ENCODE data around the gene NOX3.
A peak's percentile ranks its signal among the peaks of the same experiment; 100 is the strongest.

The NOX3 gene

DNA sequence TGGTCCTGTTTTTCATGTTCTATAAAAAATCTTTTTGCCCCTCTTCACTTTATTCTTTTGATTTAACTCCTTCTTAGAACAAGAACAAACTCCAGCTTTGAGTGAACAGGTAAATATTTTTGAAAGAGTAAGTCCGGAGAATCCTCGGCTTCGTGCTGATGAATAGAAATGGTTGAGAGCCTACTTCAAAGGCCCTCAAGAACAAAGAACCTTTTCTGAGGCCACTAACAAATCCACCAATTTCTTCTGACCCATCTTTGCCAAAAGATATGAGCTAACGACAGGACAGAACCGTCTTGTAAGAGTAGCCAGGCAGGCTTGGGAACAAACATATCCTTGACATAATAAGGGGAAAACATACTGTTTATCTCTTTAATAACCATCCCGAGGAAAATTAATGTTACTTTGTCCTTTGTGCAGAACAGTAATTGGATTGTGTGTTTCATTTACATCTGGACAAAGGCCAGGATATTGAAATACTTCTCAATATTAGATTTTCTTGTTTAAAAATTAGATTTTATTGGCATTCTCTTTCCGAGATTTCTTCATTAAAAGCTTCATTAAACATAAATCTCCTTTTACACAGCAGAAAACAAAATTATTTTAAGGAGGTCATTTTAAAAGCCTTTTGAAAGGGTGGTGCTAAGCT lies 52.9 kb downstream of the NOX3 start:
- Histone ChIP-seq H3K4me3 (ENCODE audit: control insufficient read depth in 1 of 7, extremely low read depth in 1 of 7, insufficient read depth in 4 of 7, low read depth in 2 of 7, low read length in 6 of 7) (no peak overlapping the region), H3K9me3 (ENCODE audit: control extremely low read depth in 1 of 5, control insufficient read depth in 4 of 5, insufficient read depth in 2 of 5, low read depth in 1 of 5, low read length in 4 of 5) (no peaks in the 10 kb centered on the region), H3K27ac (ENCODE audit: insufficient read depth in 1 of 2, low read depth in 1 of 2, low read length in 2 of 2, poor library complexity in 1 of 2, severe bottlenecking in 2 of 2) (no peak overlapping the region), H3K36me3 (ENCODE audit: control insufficient read depth in 4 of 4, insufficient read depth in 4 of 4, low read length in 3 of 4) (no peaks in the 10 kb centered on the region), H3K27me3 (replicated peaks in 2 of 5; ENCODE audit: control insufficient read depth in 4 of 5, insufficient read depth in 5 of 5, low read length in 4 of 5) (no peaks in the 10 kb centered on the region), H3K4me1 (ENCODE audit: control extremely low read depth in 1 of 4, control insufficient read depth in 4 of 4, insufficient read depth in 4 of 4, low read length in 3 of 4) (peaks cover 0 to 7% (median 1%) of the 10 kb centered on the region in 4 experiments)
- WGBS (ENCODE audit: insufficient coverage): 100% methylated on average over 2 of the region's 7 CpGs
- DNase-seq: no peak
- POLR2A ChIA-PET: no interaction called here
- CTCF ChIA-PET: no interaction called here

GRCh38 chr6:155400654-155400965 lies 55.0 kb downstream of the NOX3 start:
- DNase-seq: no peak
- ChIA-PET CTCF (no interaction called here), POLR2A (interaction anchor here (1.0 kb wide), 1 partner anchor 14 kb away, joined by 4 read pairs; no protein-coding TSS in a partner anchor)
- Histone ChIP-seq H3K4me1 (ENCODE audit: control extremely low read depth in 1 of 4, control insufficient read depth in 4 of 4, insufficient read depth in 4 of 4, low read length in 3 of 4) (peaks cover 0 to 7% (median 0%) of the 10 kb centered on the region in 4 experiments), H3K9me3 (ENCODE audit: control extremely low read depth in 1 of 5, control insufficient read depth in 4 of 5, insufficient read depth in 2 of 5, low read depth in 1 of 5, low read length in 4 of 5) (no peaks in the 10 kb centered on the region), H3K36me3 (ENCODE audit: control insufficient read depth in 4 of 4, insufficient read depth in 4 of 4, low read length in 3 of 4) (no peaks in the 10 kb centered on the region), H3K4me3 (ENCODE audit: control insufficient read depth in 1 of 7, extremely low read depth in 1 of 7, insufficient read depth in 4 of 7, low read depth in 2 of 7, low read length in 6 of 7) (no peak overlapping the region), H3K27ac (ENCODE audit: insufficient read depth in 1 of 2, low read depth in 1 of 2, low read length in 2 of 2, poor library complexity in 1 of 2, severe bottlenecking in 2 of 2) (no peak overlapping the region), H3K27me3 (replicated peaks in 2 of 5; ENCODE audit: control insufficient read depth in 4 of 5, insufficient read depth in 5 of 5, low read length in 4 of 5) (no peaks in the 10 kb centered on the region)
- WGBS (ENCODE audit: insufficient coverage): 100% methylated on average over 1 of the region's 2 CpGs

GRCh38 chr6:155399745-155400653 lies 55.6 kb downstream of the NOX3 start:
- no peak for DNase-seq
- ChIA-PET POLR2A (interaction anchor here (0.7 to 1.0 kb wide), 2 partner anchors 13 to 56 kb away, joined by 3 to 4 read pairs; no protein-coding TSS in a partner anchor), CTCF (interaction anchor here (1.5 kb wide), 1 partner anchor 8 kb away, joined by 3 read pairs; no protein-coding TSS in a partner anchor)
- Histone ChIP-seq H3K36me3 (ENCODE audit: control insufficient read depth in 4 of 4, insufficient read depth in 4 of 4, low read length in 3 of 4) (no peaks in the 10 kb centered on the region), H3K9me3 (ENCODE audit: control extremely low read depth in 1 of 5, control insufficient read depth in 4 of 5, insufficient read depth in 2 of 5, low read depth in 1 of 5, low read length in 4 of 5) (no peaks in the 10 kb centered on the region), H3K4me3 (ENCODE audit: control insufficient read depth in 1 of 7, extremely low read depth in 1 of 7, insufficient read depth in 4 of 7, low read depth in 2 of 7, low read length in 6 of 7) (no peak overlapping the region), H3K27ac (ENCODE audit: insufficient read depth in 1 of 2, low read depth in 1 of 2, low read length in 2 of 2, poor library complexity in 1 of 2, severe bottlenecking in 2 of 2) (no peak overlapping the region), H3K27me3 (replicated peaks in 2 of 5; ENCODE audit: control insufficient read depth in 4 of 5, insufficient read depth in 5 of 5, low read length in 4 of 5) (no peaks in the 10 kb centered on the region), H3K4me1 (ENCODE audit: control extremely low read depth in 1 of 4, control insufficient read depth in 4 of 4, insufficient read depth in 4 of 4, low read length in 3 of 4) (peaks cover 0 to 7% (median 0%) of the 10 kb centered on the region in 4 experiments)
- WGBS (ENCODE audit: insufficient coverage): 99% methylated on average over 9 of the region's 15 CpGs

- CTCF ChIA-PET: interaction anchor here (1.5 kb wide), 1 partner anchor 9 kb away, joined by 3 read pairs; no protein-coding TSS in a partner anchor
- Histone ChIP-seq H3K36me3 (ENCODE audit: control insufficient read depth in 4 of 4, insufficient read depth in 4 of 4, low read length in 3 of 4) (no peaks in the 10 kb centered on the region), H3K4me3 (ENCODE audit: control insufficient read depth in 1 of 7, extremely low read depth in 1 of 7, insufficient read depth in 4 of 7, low read depth in 2 of 7, low read length in 6 of 7) (no peak overlapping the region), H3K4me1 (ENCODE audit: control extremely low read depth in 1 of 4, control insufficient read depth in 4 of 4, insufficient read depth in 4 of 4, low read length in 3 of 4) (peaks cover 0 to 7% (median 0%) of the 10 kb centered on the region in 4 experiments), H3K9me3 (ENCODE audit: control extremely low read depth in 1 of 5, control insufficient read depth in 4 of 5, insufficient read depth in 2 of 5, low read depth in 1 of 5, low read length in 4 of 5) (no peaks in the 10 kb centered on the region), H3K27ac (ENCODE audit: insufficient read depth in 1 of 2, low read depth in 1 of 2, low read length in 2 of 2, poor library complexity in 1 of 2, severe bottlenecking in 2 of 2) (no peak overlapping the region), H3K27me3 (replicated peaks in 2 of 5; ENCODE audit: control insufficient read depth in 4 of 5, insufficient read depth in 5 of 5, low read length in 4 of 5) (no peaks in the 10 kb centered on the region)
- 87% methylated on average over 5 of the region's 5 CpGs for WGBS (ENCODE audit: insufficient coverage)
- DNase-seq: peak in 2 of 3 donors; percentile 42 to 46
- POLR2A ChIA-PET: interaction anchor here (0.7 kb wide), 1 partner anchor 56 kb away, joined by 3 read pairs; no protein-coding TSS in a partner anchor
Measured at GRCh38 chr6:155399062-155399744, 56.4 kb downstream of the NOX3 start.

DNA sequence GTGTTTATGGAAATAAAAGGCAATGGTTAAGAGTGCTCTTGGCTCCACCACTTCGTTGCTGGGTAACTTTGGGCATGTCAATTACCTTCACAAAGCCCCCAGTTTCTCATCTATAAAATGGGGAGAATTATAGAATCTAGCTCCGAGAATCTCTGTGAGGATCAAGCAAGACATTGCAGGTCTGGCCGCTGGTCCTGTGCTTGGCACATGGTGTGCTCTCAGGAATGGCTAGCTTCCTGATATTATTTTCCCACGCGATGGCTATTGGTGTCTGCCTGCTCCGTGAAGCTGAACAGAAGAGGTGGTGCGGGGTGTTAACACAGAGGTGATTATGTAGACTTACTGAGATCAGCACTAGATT lies 57.0 kb downstream of the NOX3 start:
- H3K27ac ChIP-seq (ENCODE audit: insufficient read depth in 1 of 2, low read depth in 1 of 2, low read length in 2 of 2, poor library complexity in 1 of 2, severe bottlenecking in 2 of 2): no peak overlapping the region
- DNase-seq: no peak
- ChIA-PET CTCF (interaction anchor here (1.5 kb wide), 1 partner anchor 9 kb away, joined by 3 read pairs; no protein-coding TSS in a partner anchor), POLR2A (no interaction called here)
- no peaks in the 10 kb centered on the region for H3K9me3 ChIP-seq (ENCODE audit: control extremely low read depth in 1 of 5, control insufficient read depth in 4 of 5, insufficient read depth in 2 of 5, low read depth in 1 of 5, low read length in 4 of 5)
- no peaks in the 10 kb centered on the region for H3K36me3 ChIP-seq (ENCODE audit: control insufficient read depth in 4 of 4, insufficient read depth in 4 of 4, low read length in 3 of 4)
- 100% methylated on average over 3 of the region's 7 CpGs for WGBS (ENCODE audit: insufficient coverage)
- H3K4me1 ChIP-seq (ENCODE audit: control extremely low read depth in 1 of 4, control insufficient read depth in 4 of 4, insufficient read depth in 4 of 4, low read length in 3 of 4): peaks cover 0 to 7% (median 0%) of the 10 kb centered on the region in 4 experiments
- H3K4me3 ChIP-seq (ENCODE audit: control insufficient read depth in 1 of 7, extremely low read depth in 1 of 7, insufficient read depth in 4 of 7, low read depth in 2 of 7, low read length in 6 of 7): no peak overlapping the region
- no peaks in the 10 kb centered on the region for H3K27me3 ChIP-seq (replicated peaks in 2 of 5; ENCODE audit: control insufficient read depth in 4 of 5, insufficient read depth in 5 of 5, low read length in 4 of 5)

- Histone ChIP-seq H3K27ac (ENCODE audit: insufficient read depth in 1 of 2, low read depth in 1 of 2, low read length in 2 of 2, poor library complexity in 1 of 2, severe bottlenecking in 2 of 2) (no peak overlapping the region), H3K4me1 (ENCODE audit: control extremely low read depth in 1 of 4, control insufficient read depth in 4 of 4, insufficient read depth in 4 of 4, low read length in 3 of 4) (peaks cover 0 to 7% (median 0%) of the 10 kb centered on the region in 4 experiments), H3K27me3 (replicated peaks in 2 of 5; ENCODE audit: control insufficient read depth in 4 of 5, insufficient read depth in 5 of 5, low read length in 4 of 5) (no peaks in the 10 kb centered on the region), H3K36me3 (ENCODE audit: control insufficient read depth in 4 of 4, insufficient read depth in 4 of 4, low read length in 3 of 4) (no peaks in the 10 kb centered on the region), H3K4me3 (ENCODE audit: control insufficient read depth in 1 of 7, extremely low read depth in 1 of 7, insufficient read depth in 4 of 7, low read depth in 2 of 7, low read length in 6 of 7) (no peak overlapping the region), H3K9me3 (ENCODE audit: control extremely low read depth in 1 of 5, control insufficient read depth in 4 of 5, insufficient read depth in 2 of 5, low read depth in 1 of 5, low read length in 4 of 5) (no peaks in the 10 kb centered on the region)
- ChIA-PET POLR2A (interaction anchor here (0.6 kb wide), 1 partner anchor 113 kb away, joined by 3 read pairs; no protein-coding TSS in a partner anchor), CTCF (interaction anchor here (1.5 kb wide), 1 partner anchor 10 kb away, joined by 3 read pairs; no protein-coding TSS in a partner anchor)
- DNase-seq: no peak
- 100% methylated on average over 3 of the region's 3 CpGs for WGBS (ENCODE audit: insufficient coverage)
Measured at GRCh38 chr6:155398221-155398620, 57.4 kb downstream of the NOX3 start.
